Measurements from ENCODE around the gene CCNC.

GRCh38 chr6:99512033-99512432 lies 56.4 kb downstream of the CCNC start:
- TF ChIP-seq CTCF (conservative IDR thresholded peaks at IDR 0.05; ENCODE audit: low read depth in 2 of 2) (no peak), EZH2 (IDR thresholded peaks at IDR 0.05; ENCODE audit: low read depth, unreplicated experiment) (no peak), REST (IDR thresholded peaks at IDR 0.05; ENCODE audit: unreplicated experiment) (no peak)

Measured in GM23338 (cell line).